Thyroid gland (tissue), 4 donors: ENCODE data around the gene ATP2B1.

Source experiments
- POLR2A ChIP-seq, 2 donors: fragments of 450-650 bp; IDR thresholded peaks; one replicate each; pipeline ENCODE4 v1.6.1; 2017; ENCODE audit warnings: antibody characterized with exemption in 2 of 2, mild to moderate bottlenecking in 2 of 2, moderate library complexity in 1 of 2
- TF ChIP-seq, protein P1 (sequence below), 6 experiments: fragments of 200-600 bp in 3 of 6; fragments of 450-650 bp in 3 of 6; sonication (generic) in 3 of 6; IDR thresholded peaks; one replicate each; pipeline ENCODE4 v1.5.1; 2016 to 2019; ENCODE audit warnings: antibody characterized with exemption in 6 of 6, mild to moderate bottlenecking in 2 of 6, inconsistent platforms in 1 of 6, moderate library complexity in 1 of 6

DNA sequence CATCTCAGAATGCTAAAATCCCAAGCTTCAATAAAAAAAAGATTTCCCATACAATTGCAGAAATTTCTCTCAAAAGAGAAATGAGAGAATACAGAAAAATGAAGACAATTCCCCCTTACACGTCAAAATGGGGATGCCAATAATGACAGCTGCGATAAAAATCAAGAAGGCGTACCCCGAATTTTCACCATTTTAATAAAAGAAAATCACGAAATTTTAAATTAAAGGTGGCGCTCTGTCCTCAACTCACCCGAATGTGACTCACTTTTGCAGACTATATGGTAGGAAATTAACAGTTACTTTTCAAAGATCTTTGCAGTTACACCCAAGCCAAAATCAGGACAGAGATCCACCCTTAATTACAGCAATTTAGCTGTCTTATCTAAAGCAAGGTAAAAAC, 2.1 kb downstream of the ATP2B1 start:
- TF ChIP-seq POLR2A (IDR thresholded peaks at IDR 0.05) = no peak
- TF ChIP-seq, protein P1, sequence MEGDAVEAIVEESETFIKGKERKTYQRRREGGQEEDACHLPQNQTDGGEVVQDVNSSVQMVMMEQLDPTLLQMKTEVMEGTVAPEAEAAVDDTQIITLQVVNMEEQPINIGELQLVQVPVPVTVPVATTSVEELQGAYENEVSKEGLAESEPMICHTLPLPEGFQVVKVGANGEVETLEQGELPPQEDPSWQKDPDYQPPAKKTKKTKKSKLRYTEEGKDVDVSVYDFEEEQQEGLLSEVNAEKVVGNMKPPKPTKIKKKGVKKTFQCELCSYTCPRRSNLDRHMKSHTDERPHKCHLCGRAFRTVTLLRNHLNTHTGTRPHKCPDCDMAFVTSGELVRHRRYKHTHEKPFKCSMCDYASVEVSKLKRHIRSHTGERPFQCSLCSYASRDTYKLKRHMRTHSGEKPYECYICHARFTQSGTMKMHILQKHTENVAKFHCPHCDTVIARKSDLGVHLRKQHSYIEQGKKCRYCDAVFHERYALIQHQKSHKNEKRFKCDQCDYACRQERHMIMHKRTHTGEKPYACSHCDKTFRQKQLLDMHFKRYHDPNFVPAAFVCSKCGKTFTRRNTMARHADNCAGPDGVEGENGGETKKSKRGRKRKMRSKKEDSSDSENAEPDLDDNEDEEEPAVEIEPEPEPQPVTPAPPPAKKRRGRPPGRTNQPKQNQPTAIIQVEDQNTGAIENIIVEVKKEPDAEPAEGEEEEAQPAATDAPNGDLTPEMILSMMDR (IDR thresholded peaks at IDR 0.05) = no peak
